GM23338 (cell line): ENCODE measurements around the gene TNS3. TPM values are rescaled to one million over a fixed set of nuclear protein-coding genes. Genes with fewer than 3 reads are reported as not detected.

ENCODE experiments used
- ATAC-seq: fragments of 200-7000 bp; cut with Tn5 transposase; 3 replicates; pipeline ENCODE4 v1.9.1; 2020
- DNase-seq: peaks from one replicate; pipeline ENCODE4 v3.0.0-alpha.2; 2015; ENCODE audit warnings: low spot score
- H2AFZ ChIP-seq: fragments of 200-600 bp; sonication (generic); 2 replicates; pipeline ENCODE4 v1.8.0; 2016; ENCODE audit warnings: antibody characterized with exemption, mild to moderate bottlenecking, moderate library complexity
- H3F3A ChIP-seq: fragments of 200-600 bp; sonication (generic); replicated peaks from 2 replicates; pipeline ENCODE4 v1.8.0; 2017; ENCODE audit warnings: antibody characterized with exemption, mixed run types, low read depth
- H3K27ac ChIP-seq: fragments of 200-600 bp; sonication (generic); 2 replicates; pipeline ENCODE4 v1.6.1; 2016; ENCODE audit warnings: low read depth
- H3K27me3 ChIP-seq: fragments of 200-600 bp; sonication (generic); 2 replicates; pipeline ENCODE4 v1.8.0; 2016; ENCODE audit warnings: mild to moderate bottlenecking, mixed run types, moderate library complexity; ENCODE audit not compliant: insufficient read depth
- H3K36me3 ChIP-seq: fragments of 200-600 bp; sonication (generic); 2 replicates; pipeline ENCODE4 v1.8.0; 2016; ENCODE audit warnings: mild to moderate bottlenecking; ENCODE audit not compliant: insufficient read depth
- H3K4me1 ChIP-seq: fragments of 200-600 bp; sonication (generic); 2 replicates; pipeline ENCODE4 v1.8.0; 2016; ENCODE audit warnings: mild to moderate bottlenecking, moderate library complexity; ENCODE audit not compliant: insufficient read depth
- H3K4me2 ChIP-seq: fragments of 200-600 bp; sonication (generic); 2 replicates; pipeline ENCODE4 v1.7.1; 2017; ENCODE audit warnings: mixed run types
- H3K4me3 ChIP-seq: fragments of 200-600 bp; sonication (generic); 2 replicates; pipeline ENCODE4 v1.6.1; 2016; ENCODE audit warnings: mixed run types
- H3K79me2 ChIP-seq: fragments of 200-600 bp; sonication (generic); replicated peaks from 2 replicates; pipeline ENCODE4 v1.8.0; 2017; ENCODE audit warnings: mild to moderate bottlenecking; ENCODE audit not compliant: insufficient read depth
- H3K9me2 ChIP-seq: fragments of 200-600 bp; sonication (generic); 2 replicates; pipeline ENCODE4 v1.8.0; 2017; ENCODE audit not compliant: insufficient read depth
- H4K20me1 ChIP-seq: fragments of 200-600 bp; sonication (generic); replicated peaks from 2 replicates; pipeline ENCODE4 v1.8.0; 2017; ENCODE audit warnings: mild to moderate bottlenecking; ENCODE audit not compliant: insufficient read depth
- H3K27ac Mint-ChIP-seq: 2 replicates; pipeline ENCODE4 v1.8.0; 2020; ENCODE audit warnings: inconsistent platforms, mild to moderate bottlenecking, moderate library complexity, mixed read lengths
- H3K27me3 Mint-ChIP-seq: 3 replicates; pipeline ENCODE4 v1.8.0; 2022; ENCODE audit warnings: low read depth, mild to moderate bottlenecking, moderate library complexity, mixed read lengths, inconsistent platforms; ENCODE audit not compliant: insufficient read depth, poor library complexity
- H3K36me3 Mint-ChIP-seq: 3 replicates; pipeline ENCODE4 v1.8.0; 2021; ENCODE audit warnings: low read depth, mild to moderate bottlenecking, inconsistent platforms, moderate library complexity, mixed read lengths
- H3K4me1 Mint-ChIP-seq: 3 replicates; pipeline ENCODE4 v1.8.0; 2020; ENCODE audit warnings: mild to moderate bottlenecking, inconsistent platforms, mixed read lengths
- H3K4me3 Mint-ChIP-seq: 3 replicates; pipeline ENCODE4 v1.8.0; 2021; ENCODE audit warnings: moderate library complexity, mild to moderate bottlenecking, inconsistent platforms, mixed read lengths
- H3K9me3 Mint-ChIP-seq: 3 replicates; pipeline ENCODE4 v1.8.0; 2020; ENCODE audit warnings: moderate library complexity, mild to moderate bottlenecking, inconsistent platforms, mixed read lengths
- CREB1 ChIP-seq: fragments of 250-450 bp; sonication (Bioruptor Pico); IDR thresholded peaks from 2 replicates; pipeline ENCODE4 v1.5.0; 2020; ENCODE audit warnings: low read depth, mild to moderate bottlenecking, moderate library complexity
- EZH2phosphoT487 ChIP-seq: fragments of 200-600 bp; sonication (generic); IDR thresholded peaks from one replicate; pipeline ENCODE4 v1.8.1; 2018; ENCODE audit warnings: antibody characterized with exemption; ENCODE audit not compliant: unreplicated experiment
- JUNB ChIP-seq: IDR thresholded peaks from one replicate; pipeline ENCODE4 v1.6.1; 2016; ENCODE audit warnings: antibody characterized with exemption; ENCODE audit not compliant: unreplicated experiment
- POLR2AphosphoS5 ChIP-seq: IDR thresholded peaks from 2 replicates; pipeline ENCODE4 v1.6.1; 2016; ENCODE audit warnings: antibody characterized with exemption, low read depth
- STAT1 ChIP-seq: IDR thresholded peaks from one replicate; pipeline ENCODE4 v1.6.1; 2016; ENCODE audit warnings: antibody characterized with exemption; ENCODE audit not compliant: unreplicated experiment
- ZNF114 ChIP-seq: fragments of 250-450 bp; sonication (Bioruptor Pico); IDR thresholded peaks from 2 replicates; pipeline ENCODE4 v1.5.0; 2020; ENCODE audit warnings: mild to moderate bottlenecking, moderate library complexity
- ZNF331 ChIP-seq: fragments of 250-450 bp; sonication (Bioruptor Pico); IDR thresholded peaks from 2 replicates; pipeline ENCODE4 v1.5.0; 2020; ENCODE audit warnings: low read depth, mild to moderate bottlenecking, moderate library complexity
- polyA plus RNA-seq: library from polyadenylated mRNA; unstranded; fragments of >200 nt; fragmentation: Nextera tagmentation; extraction: Ambion mirVana; gene quantifications from 2 replicates; pipeline ENCODE4 v1.2.1, GENCODE V29; 2016
- total RNA-seq: library from RNA; depleted of rRNA; stranded (reverse); fragments of >200 nt; shearing (Covaris generic); gene quantifications from 2 replicates; pipeline ENCODE4 v1.2.3, GENCODE V29; 2014
- TF ChIP-seq, protein P1 (sequence below): IDR thresholded peaks from 2 replicates; pipeline ENCODE4 v1.6.1; 2016; ENCODE audit warnings: antibody characterized with exemption
- TF ChIP-seq, protein P2 (sequence below): fragments of 250-450 bp; sonication (Bioruptor Pico); IDR thresholded peaks from 2 replicates; pipeline ENCODE4 v1.5.0; 2020; ENCODE audit warnings: mild to moderate bottlenecking, moderate library complexity
- TF ChIP-seq, protein P3 (sequence below), 2 experiments: fragments of 200-600 bp in 1 of 2; sonication (generic) in 1 of 2; conservative IDR thresholded peaks; 2 replicates each; pipeline versions ENCODE4 v1.5.1 to v1.6.1; 2016 to 2017; ENCODE audit warnings: antibody characterized with exemption in 2 of 2, low read depth in 2 of 2, mild to moderate bottlenecking in 2 of 2, moderate library complexity in 1 of 2

Gene TNS3
- total and polyA plus RNA-seq, 2 experiments from 2014 or later: 6.2 to 28.7 TPM

DNA sequence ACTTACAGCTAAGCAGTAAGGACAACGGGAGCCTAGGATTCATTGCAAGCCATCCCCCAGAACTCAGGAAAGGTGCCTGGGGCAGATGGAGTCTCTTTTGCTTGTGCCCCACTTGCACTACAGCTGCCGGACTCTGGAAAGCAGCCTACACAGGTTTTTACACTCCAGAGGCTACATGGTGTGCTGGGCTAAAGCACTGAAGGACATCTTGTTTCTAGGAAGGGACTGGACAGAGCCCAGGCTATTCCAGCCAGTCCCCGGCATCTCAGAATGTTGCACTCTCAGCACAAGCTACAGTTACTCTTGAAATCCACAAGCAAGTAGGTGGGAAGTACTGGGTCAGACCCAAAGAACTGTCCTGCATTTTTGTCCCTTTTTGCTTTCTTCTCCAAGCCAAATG, 333.1 kb downstream of the TNS3 start:
- H3K79me2 ChIP-seq: no peaks in the 10 kb centered on the region
- no peak overlapping the region for H2AFZ ChIP-seq
- Mint-ChIP-seq H3K9me3 (peaks cover 13% of the 10 kb centered on the region; the same call in 2 of the 3 replicates), H3K4me3 (no peak overlapping the region), H3K36me3 (no peaks in the 10 kb centered on the region), H3K27me3 (peaks cover 5% of the 10 kb centered on the region), H3K27ac (no peak overlapping the region), H3K4me1 (peaks cover 7% of the 10 kb centered on the region)
- H3K27me3 ChIP-seq: peaks cover 11% of the 10 kb centered on the region
- H3K4me1 ChIP-seq: no peaks in the 10 kb centered on the region
- no peaks in the 10 kb centered on the region for H4K20me1 ChIP-seq
- H3K4me2 ChIP-seq: no peak overlapping the region
- no peaks in the 10 kb centered on the region for H3K36me3 ChIP-seq
- no peaks in the 10 kb centered on the region for H3F3A ChIP-seq
- no peak for ATAC-seq
- H3K9me2 ChIP-seq: peaks cover 4% of the 10 kb centered on the region; the same call in 1 of the 2 replicates
- no peak for DNase-seq
- TF ChIP-seq STAT1 (no peak), ZNF114 (CRISPR knock-in tag) (no peak), POLR2AphosphoS5 (no peak), EZH2phosphoT487 (no peak), CREB1 (no peak), ZNF331 (CRISPR knock-in tag) (no peak), JUNB (no peak)
- TF ChIP-seq, protein P1, sequence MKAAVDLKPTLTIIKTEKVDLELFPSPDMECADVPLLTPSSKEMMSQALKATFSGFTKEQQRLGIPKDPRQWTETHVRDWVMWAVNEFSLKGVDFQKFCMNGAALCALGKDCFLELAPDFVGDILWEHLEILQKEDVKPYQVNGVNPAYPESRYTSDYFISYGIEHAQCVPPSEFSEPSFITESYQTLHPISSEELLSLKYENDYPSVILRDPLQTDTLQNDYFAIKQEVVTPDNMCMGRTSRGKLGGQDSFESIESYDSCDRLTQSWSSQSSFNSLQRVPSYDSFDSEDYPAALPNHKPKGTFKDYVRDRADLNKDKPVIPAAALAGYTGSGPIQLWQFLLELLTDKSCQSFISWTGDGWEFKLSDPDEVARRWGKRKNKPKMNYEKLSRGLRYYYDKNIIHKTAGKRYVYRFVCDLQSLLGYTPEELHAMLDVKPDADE: no peak
- TF ChIP-seq, protein P2, sequence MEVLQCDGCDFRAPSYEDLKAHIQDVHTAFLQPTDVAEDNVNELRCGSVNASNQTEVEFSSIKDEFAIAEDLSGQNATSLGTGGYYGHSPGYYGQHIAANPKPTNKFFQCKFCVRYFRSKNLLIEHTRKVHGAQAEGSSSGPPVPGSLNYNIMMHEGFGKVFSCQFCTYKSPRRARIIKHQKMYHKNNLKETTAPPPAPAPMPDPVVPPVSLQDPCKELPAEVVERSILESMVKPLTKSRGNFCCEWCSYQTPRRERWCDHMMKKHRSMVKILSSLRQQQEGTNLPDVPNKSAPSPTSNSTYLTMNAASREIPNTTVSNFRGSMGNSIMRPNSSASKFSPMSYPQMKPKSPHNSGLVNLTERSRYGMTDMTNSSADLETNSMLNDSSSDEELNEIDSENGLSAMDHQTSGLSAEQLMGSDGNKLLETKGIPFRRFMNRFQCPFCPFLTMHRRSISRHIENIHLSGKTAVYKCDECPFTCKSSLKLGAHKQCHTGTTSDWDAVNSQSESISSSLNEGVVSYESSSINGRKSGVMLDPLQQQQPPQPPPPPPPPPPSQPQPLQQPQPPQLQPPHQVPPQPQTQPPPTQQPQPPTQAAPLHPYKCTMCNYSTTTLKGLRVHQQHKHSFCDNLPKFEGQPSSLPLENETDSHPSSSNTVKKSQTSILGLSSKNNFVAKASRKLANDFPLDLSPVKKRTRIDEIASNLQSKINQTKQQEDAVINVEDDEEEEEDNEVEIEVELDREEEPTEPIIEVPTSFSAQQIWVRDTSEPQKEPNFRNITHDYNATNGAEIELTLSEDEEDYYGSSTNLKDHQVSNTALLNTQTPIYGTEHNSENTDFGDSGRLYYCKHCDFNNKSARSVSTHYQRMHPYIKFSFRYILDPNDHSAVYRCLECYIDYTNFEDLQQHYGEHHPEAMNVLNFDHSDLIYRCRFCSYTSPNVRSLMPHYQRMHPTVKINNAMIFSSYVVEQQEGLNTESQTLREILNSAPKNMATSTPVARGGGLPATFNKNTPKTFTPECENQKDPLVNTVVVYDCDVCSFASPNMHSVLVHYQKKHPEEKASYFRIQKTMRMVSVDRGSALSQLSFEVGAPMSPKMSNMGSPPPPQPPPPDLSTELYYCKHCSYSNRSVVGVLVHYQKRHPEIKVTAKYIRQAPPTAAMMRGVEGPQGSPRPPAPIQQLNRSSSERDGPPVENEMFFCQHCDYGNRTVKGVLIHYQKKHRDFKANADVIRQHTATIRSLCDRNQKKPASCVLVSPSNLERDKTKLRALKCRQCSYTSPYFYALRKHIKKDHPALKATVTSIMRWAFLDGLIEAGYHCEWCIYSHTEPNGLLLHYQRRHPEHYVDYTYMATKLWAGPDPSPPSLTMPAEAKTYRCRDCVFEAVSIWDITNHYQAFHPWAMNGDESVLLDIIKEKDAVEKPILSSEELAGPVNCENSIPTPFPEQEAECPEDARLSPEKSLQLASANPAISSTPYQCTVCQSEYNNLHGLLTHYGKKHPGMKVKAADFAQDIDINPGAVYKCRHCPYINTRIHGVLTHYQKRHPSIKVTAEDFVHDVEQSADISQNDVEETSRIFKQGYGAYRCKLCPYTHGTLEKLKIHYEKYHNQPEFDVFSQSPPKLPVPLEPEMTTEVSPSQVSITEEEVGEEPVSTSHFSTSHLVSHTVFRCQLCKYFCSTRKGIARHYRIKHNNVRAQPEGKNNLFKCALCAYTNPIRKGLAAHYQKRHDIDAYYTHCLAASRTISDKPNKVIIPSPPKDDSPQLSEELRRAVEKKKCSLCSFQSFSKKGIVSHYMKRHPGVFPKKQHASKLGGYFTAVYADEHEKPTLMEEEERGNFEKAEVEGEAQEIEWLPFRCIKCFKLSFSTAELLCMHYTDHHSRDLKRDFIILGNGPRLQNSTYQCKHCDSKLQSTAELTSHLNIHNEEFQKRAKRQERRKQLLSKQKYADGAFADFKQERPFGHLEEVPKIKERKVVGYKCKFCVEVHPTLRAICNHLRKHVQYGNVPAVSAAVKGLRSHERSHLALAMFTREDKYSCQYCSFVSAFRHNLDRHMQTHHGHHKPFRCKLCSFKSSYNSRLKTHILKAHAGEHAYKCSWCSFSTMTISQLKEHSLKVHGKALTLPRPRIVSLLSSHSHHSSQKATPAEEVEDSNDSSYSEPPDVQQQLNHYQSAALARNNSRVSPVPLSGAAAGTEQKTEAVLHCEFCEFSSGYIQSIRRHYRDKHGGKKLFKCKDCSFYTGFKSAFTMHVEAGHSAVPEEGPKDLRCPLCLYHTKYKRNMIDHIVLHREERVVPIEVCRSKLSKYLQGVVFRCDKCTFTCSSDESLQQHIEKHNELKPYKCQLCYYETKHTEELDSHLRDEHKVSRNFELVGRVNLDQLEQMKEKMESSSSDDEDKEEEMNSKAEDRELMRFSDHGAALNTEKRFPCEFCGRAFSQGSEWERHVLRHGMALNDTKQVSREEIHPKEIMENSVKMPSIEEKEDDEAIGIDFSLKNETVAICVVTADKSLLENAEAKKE (CRISPR knock-in tag): no peak
- TF ChIP-seq, protein P3, sequence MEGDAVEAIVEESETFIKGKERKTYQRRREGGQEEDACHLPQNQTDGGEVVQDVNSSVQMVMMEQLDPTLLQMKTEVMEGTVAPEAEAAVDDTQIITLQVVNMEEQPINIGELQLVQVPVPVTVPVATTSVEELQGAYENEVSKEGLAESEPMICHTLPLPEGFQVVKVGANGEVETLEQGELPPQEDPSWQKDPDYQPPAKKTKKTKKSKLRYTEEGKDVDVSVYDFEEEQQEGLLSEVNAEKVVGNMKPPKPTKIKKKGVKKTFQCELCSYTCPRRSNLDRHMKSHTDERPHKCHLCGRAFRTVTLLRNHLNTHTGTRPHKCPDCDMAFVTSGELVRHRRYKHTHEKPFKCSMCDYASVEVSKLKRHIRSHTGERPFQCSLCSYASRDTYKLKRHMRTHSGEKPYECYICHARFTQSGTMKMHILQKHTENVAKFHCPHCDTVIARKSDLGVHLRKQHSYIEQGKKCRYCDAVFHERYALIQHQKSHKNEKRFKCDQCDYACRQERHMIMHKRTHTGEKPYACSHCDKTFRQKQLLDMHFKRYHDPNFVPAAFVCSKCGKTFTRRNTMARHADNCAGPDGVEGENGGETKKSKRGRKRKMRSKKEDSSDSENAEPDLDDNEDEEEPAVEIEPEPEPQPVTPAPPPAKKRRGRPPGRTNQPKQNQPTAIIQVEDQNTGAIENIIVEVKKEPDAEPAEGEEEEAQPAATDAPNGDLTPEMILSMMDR (conservative IDR thresholded peaks at IDR 0.05; ENCODE audit: low read depth in 2 of 2): no peak
- no peak overlapping the region for H3K4me3 ChIP-seq
- no peak overlapping the region for H3K27ac ChIP-seq
